Fibroblast of lung (primary cell): ENCODE data around the gene TIAM1.

ENCODE experiments used
- CTCF ChIP-seq, 2 donors: IDR thresholded peaks in 1 of 2; conservative IDR thresholded peaks in 1 of 2; 1 replicate in 1 of 2; 2 replicates in 1 of 2; pipeline ENCODE4 v1.5.1; 2011 to 2012; ENCODE audit warnings: low read length in 2 of 2, control low read depth in 1 of 2, inconsistent platforms in 1 of 2, low read depth in 1 of 2, mild to moderate bottlenecking in 1 of 2
- EZH2 ChIP-seq: IDR thresholded peaks from 2 replicates; pipeline ENCODE4 v1.5.1; 2012; ENCODE audit warnings: low read length, control low read depth, mild to moderate bottlenecking; ENCODE audit errors: missing control alignments

GRCh38 chr21:31135531-31136184 is 208.4 kb downstream of the TIAM1 start:
- no peak for TF ChIP-seq CTCF (conservative IDR thresholded peaks at IDR 0.05 in 1 of 2, IDR thresholded peaks at IDR 0.05 in 1 of 2; ENCODE audit: low read depth in 1 of 2, low read length in 2 of 2)
- TF ChIP-seq EZH2 = no peak
